IMR-90 (cell line): ENCODE data around the gene RB1.

Experiments
- CEBPB ChIP-seq: IDR thresholded peaks from 2 replicates; pipeline ENCODE4 v1.6.1; 2012; ENCODE audit warnings: low read depth, low read length, improper control_type of control experiment
- CHD1 ChIP-seq: IDR thresholded peaks from 2 replicates; pipeline ENCODE4 v1.6.1; 2012; ENCODE audit warnings: low read depth, low read length, improper control_type of control experiment
- FOS ChIP-seq: fragments of 150-350 bp; IDR thresholded peaks from 2 replicates; pipeline ENCODE4 v1.6.1; 2016; ENCODE audit warnings: low read depth, low read length
- MAFK ChIP-seq: IDR thresholded peaks from 2 replicates; pipeline ENCODE4 v1.6.1; 2012; ENCODE audit warnings: low read depth, low read length, improper control_type of control experiment
- POLR2A ChIP-seq: IDR thresholded peaks from 2 replicates; pipeline ENCODE4 v1.6.1; 2012; ENCODE audit warnings: mild to moderate bottlenecking, low read depth, low read length
- TF ChIP-seq, protein P1 (sequence below): conservative IDR thresholded peaks from 2 replicates; pipeline ENCODE4 v1.5.1; 2012; ENCODE audit warnings: mild to moderate bottlenecking, low read depth, low read length, improper control_type of control experiment
- TF ChIP-seq, protein P2 (sequence below): fragments of 150-350 bp; IDR thresholded peaks from 2 replicates; pipeline ENCODE4 v1.6.1; 2016; ENCODE audit warnings: low read depth, mild to moderate bottlenecking, low read length, moderate library complexity, borderline replicate concordance

DNA sequence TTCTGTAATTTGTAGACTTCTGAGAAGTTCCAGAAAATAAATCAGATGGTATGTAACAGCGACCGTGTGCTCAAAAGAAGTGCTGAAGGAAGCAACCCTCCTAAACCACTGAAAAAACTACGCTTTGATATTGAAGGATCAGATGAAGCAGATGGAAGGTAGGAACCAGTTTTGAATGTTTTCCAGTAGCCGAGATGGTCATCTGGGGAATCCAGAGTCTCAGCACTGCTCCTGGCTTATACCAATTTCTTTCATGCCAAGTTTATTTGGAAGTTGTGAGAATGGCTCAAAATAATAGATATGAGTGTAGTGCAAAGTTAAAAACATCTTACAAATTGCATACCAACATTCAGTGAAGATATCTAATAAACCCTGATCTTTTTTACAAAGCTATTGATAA lies 173.1 kb downstream of the RB1 start:
- TF ChIP-seq, protein P1, sequence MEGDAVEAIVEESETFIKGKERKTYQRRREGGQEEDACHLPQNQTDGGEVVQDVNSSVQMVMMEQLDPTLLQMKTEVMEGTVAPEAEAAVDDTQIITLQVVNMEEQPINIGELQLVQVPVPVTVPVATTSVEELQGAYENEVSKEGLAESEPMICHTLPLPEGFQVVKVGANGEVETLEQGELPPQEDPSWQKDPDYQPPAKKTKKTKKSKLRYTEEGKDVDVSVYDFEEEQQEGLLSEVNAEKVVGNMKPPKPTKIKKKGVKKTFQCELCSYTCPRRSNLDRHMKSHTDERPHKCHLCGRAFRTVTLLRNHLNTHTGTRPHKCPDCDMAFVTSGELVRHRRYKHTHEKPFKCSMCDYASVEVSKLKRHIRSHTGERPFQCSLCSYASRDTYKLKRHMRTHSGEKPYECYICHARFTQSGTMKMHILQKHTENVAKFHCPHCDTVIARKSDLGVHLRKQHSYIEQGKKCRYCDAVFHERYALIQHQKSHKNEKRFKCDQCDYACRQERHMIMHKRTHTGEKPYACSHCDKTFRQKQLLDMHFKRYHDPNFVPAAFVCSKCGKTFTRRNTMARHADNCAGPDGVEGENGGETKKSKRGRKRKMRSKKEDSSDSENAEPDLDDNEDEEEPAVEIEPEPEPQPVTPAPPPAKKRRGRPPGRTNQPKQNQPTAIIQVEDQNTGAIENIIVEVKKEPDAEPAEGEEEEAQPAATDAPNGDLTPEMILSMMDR, result no peak
- no peak for TF ChIP-seq FOS
- no peak for TF ChIP-seq POLR2A
- no peak for TF ChIP-seq MAFK
- no peak for TF ChIP-seq CEBPB
- TF ChIP-seq, protein P2, sequence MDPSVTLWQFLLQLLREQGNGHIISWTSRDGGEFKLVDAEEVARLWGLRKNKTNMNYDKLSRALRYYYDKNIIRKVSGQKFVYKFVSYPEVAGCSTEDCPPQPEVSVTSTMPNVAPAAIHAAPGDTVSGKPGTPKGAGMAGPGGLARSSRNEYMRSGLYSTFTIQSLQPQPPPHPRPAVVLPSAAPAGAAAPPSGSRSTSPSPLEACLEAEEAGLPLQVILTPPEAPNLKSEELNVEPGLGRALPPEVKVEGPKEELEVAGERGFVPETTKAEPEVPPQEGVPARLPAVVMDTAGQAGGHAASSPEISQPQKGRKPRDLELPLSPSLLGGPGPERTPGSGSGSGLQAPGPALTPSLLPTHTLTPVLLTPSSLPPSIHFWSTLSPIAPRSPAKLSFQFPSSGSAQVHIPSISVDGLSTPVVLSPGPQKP, result no peak
- no peak for TF ChIP-seq CHD1
